GM12873 (cell line): ENCODE measurements around the gene DLL4.

Experiments
- CTCF ChIP-seq: IDR thresholded peaks from 2 replicates; pipeline ENCODE4 v1.5.1; 2012; ENCODE audit warnings: low read depth, mild to moderate bottlenecking, moderate library complexity, low read length, control low read depth; ENCODE audit not compliant: insufficient read depth; ENCODE audit errors: missing control alignments

DLL4 gene

GRCh38 chr15:40930430-40931299 is 1.5 kb downstream of the DLL4 start:
- TF ChIP-seq CTCF, result peak; percentile 86

GRCh38 chr15:40931300-40932142 is 2.4 kb downstream of the DLL4 start:
- TF ChIP-seq CTCF, result no peak

GRCh38 chr15:40932156-40932555 is 3.0 kb downstream of the DLL4 start:
- TF ChIP-seq CTCF, result no peak

- TF ChIP-seq CTCF, result no peak
These were observed 3.7 kb downstream of the DLL4 start for GRCh38 chr15:40932649-40933516.

DNA sequence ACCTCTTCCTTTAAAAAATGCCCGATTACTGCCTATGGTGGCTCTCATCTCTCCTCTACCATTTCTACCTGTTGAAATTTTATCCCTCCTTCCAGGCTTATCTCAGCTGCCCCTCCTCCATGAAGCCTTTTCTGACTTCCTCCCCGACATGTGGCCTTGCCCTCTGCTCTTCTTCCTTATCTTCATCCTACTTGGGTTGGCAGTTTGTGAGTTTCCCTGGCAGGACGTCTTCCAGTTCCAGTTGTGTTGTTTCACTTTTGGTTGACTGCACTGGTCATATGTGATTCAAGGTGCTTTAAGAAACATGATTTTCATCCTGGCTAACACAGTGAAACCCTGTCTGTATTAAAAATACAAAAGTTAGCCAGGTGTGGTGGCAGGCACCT is 4.4 kb downstream of the DLL4 start:
- TF ChIP-seq CTCF, result no peak

DNA sequence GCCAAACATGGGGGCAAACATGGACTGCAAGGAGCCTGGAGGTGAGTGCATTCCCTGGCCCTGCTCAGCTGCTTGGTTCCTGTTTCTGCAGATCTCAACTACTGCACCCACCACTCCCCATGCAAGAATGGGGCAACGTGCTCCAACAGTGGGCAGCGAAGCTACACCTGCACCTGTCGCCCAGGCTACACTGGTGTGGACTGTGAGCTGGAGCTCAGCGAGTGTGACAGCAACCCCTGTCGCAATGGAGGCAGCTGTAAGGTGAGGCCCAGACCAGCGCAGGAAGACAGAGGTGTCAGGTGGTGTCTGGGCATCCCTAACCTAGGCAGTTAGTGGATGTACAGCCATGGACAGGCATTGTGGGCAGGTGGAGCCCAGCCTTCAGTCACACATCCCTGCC is 5.3 kb downstream of the DLL4 start:
- TF ChIP-seq CTCF, result no peak
